HG02840 (cell line): ENCODE data around the gene PPP4C.

ENCODE experiments used
- ATAC-seq: cut with Tn5 transposase; IDR thresholded peaks from one replicate; pipeline ENCODE4 v1.9.1; 2021; ENCODE audit warnings: mild to moderate bottlenecking, moderate library complexity, moderate number of reproducible peaks; ENCODE audit not compliant: unreplicated experiment, low FRiP score

PPP4C gene

DNA sequence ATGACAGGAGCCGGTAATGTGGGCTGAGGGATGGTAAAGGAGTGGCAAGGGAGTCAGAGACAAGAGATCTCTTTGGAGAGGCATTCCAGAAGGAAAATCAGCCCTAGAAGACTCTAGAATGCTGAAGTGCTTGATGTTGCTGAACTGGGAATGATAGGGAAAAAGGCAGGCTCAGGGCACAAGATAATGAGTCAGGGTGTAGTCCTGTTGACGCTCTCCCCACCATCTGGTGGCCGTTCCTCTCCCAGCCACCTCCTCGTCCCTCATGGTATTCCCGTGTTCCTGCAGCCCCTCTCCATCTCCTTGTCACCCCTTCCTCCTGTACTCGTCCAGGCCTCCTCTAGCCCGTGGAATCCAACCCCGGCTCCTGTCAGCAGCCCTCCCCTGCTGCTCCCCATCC is 21.3 kb upstream of the PPP4C start:
- ATAC-seq = no peak

DNA sequence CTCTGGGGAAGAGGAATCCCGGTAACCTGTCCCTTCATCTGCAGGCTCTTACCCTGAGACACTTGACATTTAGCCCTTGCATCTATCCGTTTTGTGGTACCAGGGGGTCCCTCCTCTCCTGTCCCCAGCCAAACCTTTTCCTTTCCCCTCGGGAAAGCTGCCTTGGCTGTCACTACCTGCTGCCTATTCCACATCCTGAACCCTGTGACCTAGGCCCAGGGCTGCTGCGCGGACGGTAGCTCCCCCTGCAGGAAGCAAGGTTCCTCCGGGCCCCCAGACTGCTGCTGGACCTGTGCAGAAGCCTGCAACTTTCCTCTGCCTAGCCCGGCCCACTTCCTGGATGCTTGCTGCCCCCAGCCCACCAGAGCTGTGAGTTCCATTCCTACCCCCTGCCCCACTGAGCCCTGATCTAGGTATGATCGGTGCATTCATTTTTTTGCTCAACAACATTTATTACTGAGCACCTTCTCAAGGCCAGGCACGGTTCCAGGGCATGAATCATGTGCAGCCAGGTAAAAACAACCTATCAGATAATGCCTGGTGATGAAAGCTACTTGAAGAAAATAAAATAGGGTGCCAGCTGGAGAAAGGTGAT is 20.7 kb upstream of the PPP4C start:
- ATAC-seq = no peak

DNA sequence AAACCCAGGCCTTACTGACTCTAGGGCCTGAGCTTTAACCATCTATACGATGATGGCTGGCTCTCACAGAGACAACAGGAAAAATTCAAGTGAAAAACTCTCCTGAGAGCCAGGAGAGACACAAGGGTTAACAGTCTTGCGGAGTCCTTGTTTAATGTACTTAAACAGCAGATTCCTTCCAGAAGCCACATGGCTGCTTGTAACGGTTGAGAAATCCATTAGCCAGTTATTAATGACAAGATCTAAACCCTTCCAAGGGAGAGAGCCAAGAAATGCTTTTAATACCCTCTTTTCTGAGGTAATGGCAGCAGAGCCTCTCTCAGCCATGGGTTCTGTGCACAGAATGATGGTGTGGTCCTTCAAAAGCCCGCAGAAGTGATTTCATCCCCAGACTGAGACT is 15.4 kb upstream of the PPP4C start:
- ATAC-seq = no peak

DNA sequence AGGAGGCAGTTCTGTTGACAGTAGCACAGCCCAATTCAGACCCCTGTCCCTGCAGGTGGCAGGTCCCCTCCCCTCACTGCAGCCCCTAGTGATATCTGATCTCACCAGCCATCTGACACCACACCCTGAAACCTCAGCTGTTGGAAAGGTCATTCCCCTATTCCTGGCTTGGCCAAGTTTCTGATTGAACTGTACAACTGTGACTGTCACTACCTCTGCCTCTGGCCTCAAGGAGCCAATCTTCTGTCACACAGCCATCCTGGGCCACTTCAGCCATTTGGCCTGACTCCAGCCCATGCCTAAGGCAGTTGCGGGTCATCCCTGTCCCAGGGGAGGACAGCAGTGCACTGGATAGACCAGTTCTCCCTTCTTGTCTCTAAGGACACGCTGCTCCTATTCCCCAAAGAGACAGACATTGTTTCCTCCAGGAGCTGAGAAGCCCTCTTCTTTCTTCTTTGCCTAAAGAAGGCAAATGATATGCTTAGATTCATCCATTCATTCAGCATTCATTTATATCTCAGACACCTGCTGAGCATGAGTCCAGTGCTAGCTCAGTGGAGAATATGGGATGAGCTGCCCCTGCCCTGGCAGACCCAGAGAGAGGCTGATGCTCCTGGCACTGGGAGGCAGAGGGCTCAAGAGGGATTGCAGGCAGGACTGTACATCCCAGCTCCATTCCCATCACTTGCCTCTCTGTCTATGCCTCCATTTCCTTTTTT is 14.8 kb upstream of the PPP4C start:
- ATAC-seq = no peak

DNA sequence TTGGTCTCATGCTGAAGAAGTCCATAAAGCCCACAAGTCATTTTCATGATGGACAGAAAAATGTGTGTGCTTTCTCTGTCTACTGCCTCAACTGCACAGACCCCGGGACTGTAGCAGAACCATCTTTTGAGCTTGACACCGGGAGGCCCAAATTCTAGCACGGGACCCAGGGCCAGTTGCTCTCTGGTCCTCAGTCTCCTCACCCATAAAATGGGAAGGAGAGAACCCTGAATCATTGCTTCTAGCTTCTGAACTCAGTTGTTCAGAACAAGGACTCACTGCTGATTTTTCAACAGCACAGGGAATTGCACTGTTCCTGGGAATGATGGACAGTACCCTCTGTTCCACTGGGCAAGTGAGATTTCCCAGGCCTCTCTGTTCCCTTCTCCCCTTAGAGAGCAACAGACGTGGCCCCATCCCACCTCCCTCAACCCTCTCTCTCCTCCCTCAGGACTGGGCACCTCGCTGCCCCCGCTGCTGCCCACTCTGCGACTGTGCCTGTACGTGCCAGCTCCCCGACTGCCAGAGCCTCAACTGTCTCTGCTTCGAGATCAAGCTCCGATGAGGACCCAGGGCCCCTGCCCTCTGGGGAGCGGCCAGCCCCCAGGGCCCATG is 12.4 kb upstream of the PPP4C start:
- no peak for ATAC-seq

DNA sequence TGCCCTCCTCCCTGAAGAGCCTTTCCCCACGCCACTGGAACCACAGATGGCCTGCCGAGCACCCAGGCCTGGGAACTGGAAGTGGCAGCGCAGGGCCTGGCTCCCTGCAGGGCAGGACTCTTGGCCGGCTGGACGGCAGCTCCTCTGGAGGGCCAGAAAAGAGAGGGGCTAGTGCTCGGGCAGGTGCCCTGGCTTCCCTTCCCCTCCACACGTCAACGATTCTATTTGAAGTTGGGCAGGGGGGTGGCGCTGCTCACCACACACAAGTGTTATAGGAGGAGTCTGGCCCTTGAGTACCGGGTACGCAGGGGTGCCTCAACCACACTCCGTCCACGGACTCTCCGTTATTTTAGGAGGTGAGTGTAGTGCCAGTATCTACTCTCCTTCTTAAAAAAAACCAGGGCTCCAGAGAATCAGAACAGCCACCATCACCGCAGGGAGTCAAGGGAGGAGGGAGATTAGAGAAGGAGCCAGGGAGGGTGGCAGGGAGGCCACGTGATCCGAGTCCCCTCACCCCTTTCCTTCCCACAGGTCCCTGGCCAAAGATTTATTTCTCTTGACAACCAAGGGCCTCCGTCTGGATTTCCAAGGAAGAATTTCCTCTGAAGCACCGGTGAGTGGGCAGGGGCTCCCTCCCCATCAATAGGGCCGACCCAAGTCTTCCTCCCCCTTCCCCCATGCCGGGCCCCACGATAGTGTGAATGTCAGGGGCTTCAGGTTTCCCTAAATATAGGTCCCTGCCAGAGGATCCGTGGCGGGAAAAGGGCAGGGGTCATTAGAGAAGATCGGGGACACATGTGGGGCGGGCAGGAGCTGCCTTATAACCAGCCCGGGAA is 11.7 kb upstream of the PPP4C start:
- no peak for ATAC-seq

DNA sequence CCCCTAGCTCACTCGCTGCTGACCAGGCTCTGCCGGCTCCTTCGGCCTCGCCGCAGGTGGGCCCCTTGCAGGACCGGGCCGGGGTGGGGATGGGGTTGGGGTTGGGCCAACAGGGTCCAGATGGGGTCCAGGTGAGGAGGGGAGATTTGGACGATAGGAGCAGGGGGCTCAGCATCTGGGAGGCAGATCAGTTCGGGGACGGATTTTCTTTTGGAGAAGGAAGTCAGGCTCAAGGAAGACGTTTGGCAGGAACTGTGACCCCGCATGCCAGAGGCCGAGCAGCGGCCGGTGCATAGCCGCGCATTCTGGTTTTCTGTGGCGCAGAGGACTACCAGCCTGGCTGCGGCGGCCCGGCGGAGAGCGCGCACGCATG is 11.1 kb upstream of the PPP4C start:
- ATAC-seq = peak; percentile 1

DNA sequence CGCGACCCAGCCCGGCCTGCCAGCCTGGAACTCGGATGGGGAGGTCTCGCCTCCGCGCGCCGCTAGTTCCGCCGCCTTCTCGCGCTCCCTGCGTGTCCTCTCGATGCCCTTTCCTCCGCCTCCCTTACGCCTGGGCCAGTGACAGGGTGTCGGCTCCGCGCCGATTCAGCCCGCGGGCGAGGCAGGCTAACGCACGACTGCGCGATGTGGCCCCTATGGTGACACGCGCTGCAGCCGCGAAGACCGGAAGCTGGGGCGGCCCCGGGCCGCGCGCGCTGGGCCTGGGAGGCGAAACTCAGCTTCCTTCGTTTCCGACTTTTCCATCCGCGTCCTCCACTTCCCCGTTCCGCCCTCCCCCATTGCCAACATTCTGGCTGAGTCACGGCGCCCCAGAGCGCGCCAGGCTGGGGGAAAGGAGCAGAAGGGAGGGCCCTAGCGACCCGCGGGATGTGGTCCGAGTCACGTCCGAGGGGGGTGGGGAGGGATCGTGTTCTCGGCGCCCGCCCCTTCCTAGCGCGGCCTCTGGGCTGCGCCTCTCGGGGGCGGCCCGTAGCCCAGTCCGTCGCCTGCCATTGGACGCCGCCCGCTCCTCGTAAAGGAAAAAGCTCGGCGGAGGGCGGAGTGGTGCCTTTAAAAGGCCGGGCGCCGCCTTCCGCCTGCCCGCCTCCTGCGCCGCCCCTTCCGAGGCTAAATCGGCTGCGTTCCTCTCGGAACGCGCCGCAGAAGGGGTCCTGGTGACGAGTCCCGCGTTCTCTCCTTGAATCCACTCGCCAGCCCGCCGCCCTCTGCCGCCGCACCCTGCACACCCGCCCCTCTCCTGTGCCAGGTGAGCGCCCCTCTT is 10.5 kb upstream of the PPP4C start, which contains the start of gene ALDOA:
ALDOA (plus strand) TSS at position 659 of the 841 bp plus-strand sequence. CDS start 1,138 bp downstream, outside the sequence.
- ATAC-seq = peak; percentile 75

DNA sequence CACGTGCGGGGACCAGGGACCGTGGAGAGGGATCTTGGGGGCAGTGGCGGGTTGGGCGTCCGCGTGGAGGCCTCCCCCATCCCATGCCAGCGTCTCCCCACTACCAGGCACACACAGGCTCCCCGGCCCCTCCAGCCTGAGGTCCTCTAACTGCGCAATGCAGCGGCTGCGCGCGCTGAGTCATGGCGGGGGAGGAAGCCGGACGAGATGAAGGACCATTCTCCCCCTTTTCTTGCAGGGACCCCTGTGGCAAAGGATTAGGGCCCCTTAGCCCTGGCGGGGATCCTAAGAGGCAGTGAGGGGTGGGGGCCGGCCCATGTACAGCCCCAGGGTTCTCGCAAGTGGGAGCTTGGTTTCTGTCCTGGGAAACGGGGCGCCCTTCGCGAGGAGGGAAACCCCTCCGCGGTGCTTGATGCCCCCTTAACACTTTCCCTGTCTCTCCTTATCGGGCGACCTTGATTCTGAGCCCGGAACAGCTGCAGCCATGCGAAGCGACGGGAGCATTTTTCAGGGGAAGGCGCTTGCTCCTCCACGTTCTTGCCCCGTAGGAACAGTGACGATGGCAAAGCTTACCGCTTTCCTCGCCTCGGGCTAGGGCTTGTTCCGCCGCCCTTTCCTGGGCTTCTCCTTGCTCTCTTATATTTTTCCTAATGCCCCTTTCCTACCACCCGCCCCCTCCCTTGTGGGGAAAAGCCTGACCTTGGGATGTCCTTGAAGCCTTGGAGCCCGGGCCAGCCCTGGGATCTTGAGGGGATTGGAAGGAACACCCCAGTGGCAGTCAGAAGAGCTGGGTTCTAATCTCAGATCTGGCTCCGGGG is 9.6 kb upstream of the PPP4C start:
- no peak for ATAC-seq

DNA sequence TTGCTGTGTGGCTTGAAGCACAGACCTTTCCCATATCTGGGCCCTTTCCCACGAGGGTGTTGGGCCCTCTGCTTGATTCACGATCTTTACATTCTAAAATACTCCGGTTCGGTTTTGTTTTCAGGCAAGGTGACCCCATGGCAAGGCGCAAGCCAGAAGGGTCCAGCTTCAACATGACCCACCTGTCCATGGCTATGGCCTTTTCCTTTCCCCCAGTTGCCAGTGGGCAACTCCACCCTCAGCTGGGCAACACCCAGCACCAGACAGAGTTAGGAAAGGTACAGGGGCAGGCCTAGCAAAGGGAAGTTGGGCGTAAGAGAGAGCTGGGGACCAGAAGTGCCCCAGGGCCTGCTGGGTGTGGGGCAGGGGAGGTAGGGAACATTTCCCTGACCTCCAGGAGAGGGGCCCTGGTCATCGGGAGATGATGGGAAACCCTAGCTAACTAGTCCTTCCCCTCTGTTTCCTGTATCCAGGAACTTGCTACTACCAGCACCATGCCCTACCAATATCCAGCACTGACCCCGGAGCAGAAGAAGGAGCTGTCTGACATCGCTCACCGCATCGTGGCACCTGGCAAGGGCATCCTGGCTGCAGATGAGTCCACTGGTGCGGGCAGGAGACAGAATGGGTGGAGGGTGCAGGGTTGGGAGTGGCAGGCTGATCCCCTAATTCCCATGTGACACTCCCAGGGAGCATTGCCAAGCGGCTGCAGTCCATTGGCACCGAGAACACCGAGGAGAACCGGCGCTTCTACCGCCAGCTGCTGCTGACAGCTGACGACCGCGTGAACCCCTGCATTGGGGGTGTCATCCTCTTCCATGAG is 8.8 kb upstream of the PPP4C start:
- no peak for ATAC-seq

DNA sequence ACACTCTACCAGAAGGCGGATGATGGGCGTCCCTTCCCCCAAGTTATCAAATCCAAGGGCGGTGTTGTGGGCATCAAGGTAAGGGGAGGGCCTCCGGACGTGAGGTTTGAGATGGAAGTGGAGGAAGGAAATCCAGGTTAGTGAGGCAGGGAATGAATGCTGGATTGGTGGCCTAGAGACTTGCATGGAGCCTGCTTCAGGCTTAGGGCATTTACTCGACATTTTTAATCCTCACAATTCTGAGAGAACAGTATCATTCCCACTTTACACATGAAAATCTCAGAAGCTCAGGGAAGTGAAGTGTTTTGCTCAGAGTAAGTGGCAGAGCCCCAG is 8.2 kb upstream of the PPP4C start:
- no peak for ATAC-seq

DNA sequence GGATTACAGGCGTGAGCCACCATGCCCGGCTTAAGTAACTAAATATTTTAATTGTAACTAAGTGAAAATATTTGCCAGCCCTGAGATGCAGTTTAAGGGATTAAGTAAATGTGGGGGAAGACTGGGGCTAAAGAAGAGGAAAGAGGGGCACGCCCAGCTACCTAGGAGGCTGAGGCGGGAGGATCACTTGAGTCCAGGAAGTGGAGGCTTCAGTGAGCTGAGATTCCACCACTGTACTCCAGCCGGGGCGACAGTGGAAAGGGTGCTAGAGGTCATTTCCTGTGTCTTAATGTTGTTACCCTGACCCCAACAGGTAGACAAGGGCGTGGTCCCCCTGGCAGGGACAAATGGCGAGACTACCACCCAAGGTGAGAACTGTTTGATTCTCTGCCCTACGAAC is 7.5 kb upstream of the PPP4C start:
- no peak for ATAC-seq

DNA sequence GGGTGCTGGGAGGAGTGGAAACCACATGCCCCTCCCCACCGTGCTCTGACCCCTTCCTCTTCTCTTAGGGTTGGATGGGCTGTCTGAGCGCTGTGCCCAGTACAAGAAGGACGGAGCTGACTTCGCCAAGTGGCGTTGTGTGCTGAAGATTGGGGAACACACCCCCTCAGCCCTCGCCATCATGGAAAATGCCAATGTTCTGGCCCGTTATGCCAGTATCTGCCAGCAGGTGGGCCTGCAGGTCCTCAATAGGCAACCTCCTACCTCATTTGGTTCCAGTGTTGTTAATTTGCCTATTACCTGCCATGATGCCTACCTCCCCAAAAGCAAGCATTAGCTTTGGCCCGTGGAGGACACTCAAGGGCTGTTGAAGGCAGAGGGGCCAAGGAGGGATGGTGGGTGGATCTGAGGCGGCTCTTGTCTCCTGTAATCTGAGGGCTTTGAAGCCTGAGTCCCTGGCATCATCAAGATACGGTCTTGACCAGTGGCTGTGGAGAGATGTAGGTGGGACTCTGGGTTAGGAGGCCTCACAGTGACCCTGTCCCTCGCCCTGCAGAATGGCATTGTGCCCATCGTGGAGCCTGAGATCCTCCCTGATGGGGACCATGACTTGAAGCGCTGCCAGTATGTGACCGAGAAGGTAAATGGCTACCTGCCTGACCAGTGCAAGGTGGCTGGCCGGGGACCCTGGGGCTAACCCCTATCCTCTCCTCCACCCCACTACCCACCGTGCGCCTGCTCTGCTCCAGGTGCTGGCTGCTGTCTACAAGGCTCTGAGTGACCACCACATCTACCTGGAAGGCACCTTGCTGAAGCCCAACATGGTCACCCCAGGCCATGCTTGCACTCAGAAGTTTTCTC is 6.8 kb upstream of the PPP4C start:
- ATAC-seq = no peak

DNA sequence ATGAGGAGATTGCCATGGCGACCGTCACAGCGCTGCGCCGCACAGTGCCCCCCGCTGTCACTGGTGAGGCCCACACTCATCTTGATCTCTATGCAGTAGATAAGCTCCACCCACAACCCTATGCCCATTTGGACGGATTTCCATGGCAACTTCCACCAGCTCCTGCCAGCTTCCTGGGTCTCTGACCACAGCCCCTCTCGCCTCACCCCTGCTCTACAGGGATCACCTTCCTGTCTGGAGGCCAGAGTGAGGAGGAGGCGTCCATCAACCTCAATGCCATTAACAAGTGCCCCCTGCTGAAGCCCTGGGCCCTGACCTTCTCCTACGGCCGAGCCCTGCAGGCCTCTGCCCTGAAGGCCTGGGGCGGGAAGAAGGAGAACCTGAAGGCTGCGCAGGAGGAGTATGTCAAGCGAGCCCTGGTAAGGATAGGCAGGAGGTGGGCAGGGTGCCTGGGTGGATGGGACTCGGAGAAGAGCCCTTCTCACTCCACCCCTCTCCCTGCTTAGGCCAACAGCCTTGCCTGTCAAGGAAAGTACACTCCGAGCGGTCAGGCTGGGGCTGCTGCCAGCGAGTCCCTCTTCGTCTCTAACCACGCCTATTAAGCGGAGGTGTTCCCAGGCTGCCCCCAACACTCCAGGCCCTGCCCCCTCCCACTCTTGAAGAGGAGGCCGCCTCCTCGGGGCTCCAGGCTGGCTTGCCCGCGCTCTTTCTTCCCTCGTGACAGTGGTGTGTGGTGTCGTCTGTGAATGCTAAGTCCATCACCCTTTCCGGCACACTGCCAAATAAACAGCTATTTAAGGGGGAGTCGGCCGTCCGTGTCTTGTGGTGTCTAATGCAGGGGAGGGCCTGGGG is 6.0 kb upstream of the PPP4C start:
- no peak for ATAC-seq

DNA sequence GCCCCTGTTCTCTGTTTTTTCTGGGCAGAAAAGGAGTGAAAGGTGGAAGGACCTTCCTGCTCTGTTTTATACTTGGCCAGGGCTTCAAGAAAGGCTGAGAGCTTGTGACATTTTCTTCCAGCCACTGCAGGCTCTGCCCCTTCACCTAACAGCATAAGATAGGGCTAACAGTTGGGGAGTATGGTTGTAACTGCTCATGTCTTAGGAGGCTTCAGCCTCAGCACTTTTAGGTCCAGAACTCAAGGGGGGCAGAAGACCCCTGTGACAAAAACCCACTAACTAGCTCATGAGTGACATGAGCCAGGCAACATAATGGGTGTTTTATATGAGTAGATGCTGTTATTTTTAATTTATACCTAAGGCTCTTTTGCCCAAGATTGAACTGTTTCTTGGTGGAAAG is 5.3 kb upstream of the PPP4C start:
- no peak for ATAC-seq

DNA sequence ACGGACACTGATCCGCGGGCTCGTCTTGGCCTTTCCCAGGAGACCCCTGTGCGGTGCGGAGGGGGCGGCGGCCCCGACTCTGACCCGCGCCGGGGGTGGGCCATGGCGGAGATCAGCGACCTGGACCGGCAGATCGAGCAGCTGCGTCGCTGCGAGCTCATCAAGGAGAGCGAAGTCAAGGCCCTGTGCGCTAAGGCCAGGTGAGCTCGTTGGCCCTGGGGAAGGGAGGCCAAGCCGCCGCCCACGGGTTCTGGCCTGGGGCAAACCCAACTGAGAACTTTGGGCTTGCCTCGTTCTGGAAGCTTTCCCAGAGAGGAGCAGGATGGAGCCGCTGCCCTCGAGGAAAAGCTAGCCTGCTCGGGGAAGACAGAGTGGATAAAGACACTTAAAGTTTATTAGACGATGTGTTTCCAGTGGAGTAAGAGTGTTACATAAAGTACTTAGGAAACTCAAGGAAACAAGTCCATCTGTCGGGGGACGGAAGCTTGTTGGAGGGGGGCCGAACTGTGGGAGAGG is 540 bp downstream of the PPP4C start:
- peak; percentile 40 for ATAC-seq

DNA sequence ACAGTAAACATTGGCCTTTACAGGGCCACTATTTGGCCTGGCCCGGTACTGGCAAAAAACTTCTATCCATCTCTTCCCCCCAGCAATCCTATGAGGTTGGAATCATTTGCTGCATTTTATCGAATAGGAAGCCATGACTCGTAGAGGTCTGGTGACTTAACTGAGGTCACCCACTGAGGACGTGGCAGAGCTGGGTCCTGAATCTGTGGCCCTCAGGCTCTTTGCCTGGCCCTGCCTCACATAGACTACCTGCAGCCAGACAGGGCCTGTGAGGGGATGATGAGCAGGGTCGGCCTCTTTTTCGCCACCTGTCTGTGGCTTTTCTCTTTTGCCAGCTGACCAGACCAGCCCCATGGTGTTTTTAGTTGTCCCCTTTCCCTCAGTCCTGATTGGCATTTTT is 1.9 kb downstream of the PPP4C start:
- no peak for ATAC-seq
